Hepatocyte (in vitro differentiated cells): ENCODE data around the gene EVC2.

Source experiments
- EZH2 ChIP-seq: fragments of 200-600 bp; sonication (generic); IDR thresholded peaks from 2 replicates; pipeline ENCODE4 v1.6.1; 2016; ENCODE audit warnings: antibody characterized with exemption, mild to moderate bottlenecking, borderline replicate concordance
- TF ChIP-seq, protein P1 (sequence below): fragments of 200-600 bp; sonication (generic); IDR thresholded peaks from 2 replicates; pipeline ENCODE4 v1.5.1; 2016; ENCODE audit warnings: antibody characterized with exemption, mild to moderate bottlenecking; ENCODE audit not compliant: poor library complexity

DNA sequence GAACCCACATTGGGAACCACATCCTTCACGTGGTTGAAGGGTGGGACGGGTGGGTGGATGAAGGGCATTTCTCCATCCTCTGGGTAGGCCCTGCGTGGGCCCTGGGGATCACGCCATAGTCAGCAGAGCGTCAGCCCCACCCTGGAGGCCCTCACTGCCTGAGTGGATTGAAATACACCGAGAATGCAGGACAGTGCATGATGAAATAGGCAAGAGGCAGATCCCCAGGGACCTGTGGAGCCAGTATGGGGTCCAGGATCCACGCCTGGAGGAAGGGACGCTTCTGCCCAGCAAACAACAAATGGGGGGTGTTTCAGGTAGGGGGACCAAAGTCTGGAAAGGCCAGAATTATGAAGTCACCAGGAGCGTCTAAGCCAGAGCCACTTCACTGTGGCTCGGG, 22.1 kb upstream of the EVC2 start:
- TF ChIP-seq, protein P1, sequence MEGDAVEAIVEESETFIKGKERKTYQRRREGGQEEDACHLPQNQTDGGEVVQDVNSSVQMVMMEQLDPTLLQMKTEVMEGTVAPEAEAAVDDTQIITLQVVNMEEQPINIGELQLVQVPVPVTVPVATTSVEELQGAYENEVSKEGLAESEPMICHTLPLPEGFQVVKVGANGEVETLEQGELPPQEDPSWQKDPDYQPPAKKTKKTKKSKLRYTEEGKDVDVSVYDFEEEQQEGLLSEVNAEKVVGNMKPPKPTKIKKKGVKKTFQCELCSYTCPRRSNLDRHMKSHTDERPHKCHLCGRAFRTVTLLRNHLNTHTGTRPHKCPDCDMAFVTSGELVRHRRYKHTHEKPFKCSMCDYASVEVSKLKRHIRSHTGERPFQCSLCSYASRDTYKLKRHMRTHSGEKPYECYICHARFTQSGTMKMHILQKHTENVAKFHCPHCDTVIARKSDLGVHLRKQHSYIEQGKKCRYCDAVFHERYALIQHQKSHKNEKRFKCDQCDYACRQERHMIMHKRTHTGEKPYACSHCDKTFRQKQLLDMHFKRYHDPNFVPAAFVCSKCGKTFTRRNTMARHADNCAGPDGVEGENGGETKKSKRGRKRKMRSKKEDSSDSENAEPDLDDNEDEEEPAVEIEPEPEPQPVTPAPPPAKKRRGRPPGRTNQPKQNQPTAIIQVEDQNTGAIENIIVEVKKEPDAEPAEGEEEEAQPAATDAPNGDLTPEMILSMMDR: no peak
- TF ChIP-seq EZH2: no peak
